WTC11 (cell line): Measurements from ENCODE around the gene NECAB2.

Source experiments
- CTCF ChIP-seq: fragments of 200-600 bp; IDR thresholded peaks from 2 replicates; pipeline ENCODE4 v1.8.0; 2022; ENCODE audit warnings: antibody characterized with exemption
- E2F1 ChIP-seq: sonication (generic); formaldehyde crosslinking; IDR thresholded peaks from 2 replicates; pipeline ENCODE4 v1.8.0; 2022; ENCODE audit warnings: mild to moderate bottlenecking, missing genetic modification reagents
- ETV6 ChIP-seq: sonication (generic); formaldehyde crosslinking; IDR thresholded peaks from 2 replicates; pipeline ENCODE4 v1.8.1; 2022; ENCODE audit warnings: mild to moderate bottlenecking, missing genetic modification reagents
- FOXP4 ChIP-seq: sonication (generic); formaldehyde crosslinking; IDR thresholded peaks from 2 replicates; pipeline ENCODE4 v1.8.0; 2022; ENCODE audit warnings: mild to moderate bottlenecking, missing genetic modification reagents
- IRF1 ChIP-seq: sonication (generic); formaldehyde crosslinking; IDR thresholded peaks from 2 replicates; pipeline ENCODE4 v1.8.0; 2023; ENCODE audit warnings: missing genetic modification reagents
- MAX ChIP-seq: sonication (generic); formaldehyde crosslinking; IDR thresholded peaks from 2 replicates; pipeline ENCODE4 v1.8.0; 2022; ENCODE audit warnings: mild to moderate bottlenecking, missing genetic modification reagents
- ZNF396 ChIP-seq: fragments of 250-450 bp; sonication (Bioruptor Pico); IDR thresholded peaks from 2 replicates; pipeline ENCODE4 v1.8.0; 2021; ENCODE audit warnings: mild to moderate bottlenecking, moderate library complexity, borderline replicate concordance
- ZNF512 ChIP-seq: sonication (generic); formaldehyde crosslinking; IDR thresholded peaks from 2 replicates; pipeline ENCODE4 v1.8.1; 2022; ENCODE audit warnings: missing genetic modification reagents, borderline replicate concordance

GRCh38 chr16:84005391-84005790 is 37.3 kb downstream of the NECAB2 start:
- TF ChIP-seq CTCF (no peak), ETV6 (CRISPR knock-in tag) (no peak), E2F1 (no peak), MAX (no peak), ZNF396 (no peak), FOXP4 (CRISPR knock-in tag) (no peak), IRF1 (CRISPR knock-in tag) (no peak), ZNF512 (CRISPR knock-in tag) (no peak)
